Osteocyte (in vitro differentiated cells): ENCODE data around the gene HLCS. TPM values are rescaled to one million over a fixed set of nuclear protein-coding genes. Genes with fewer than 3 reads are reported as not detected.

Experiments
- DNase-seq: peaks from one replicate; pipeline ENCODE4 v3.0.0; 2021; ENCODE audit warnings: mixed read lengths; ENCODE audit not compliant: unreplicated experiment; ENCODE audit errors: extremely low spot score
- H3K27ac Mint-ChIP-seq: one replicate; pipeline ENCODE4 v1.8.0; 2021; ENCODE audit warnings: mild to moderate bottlenecking, mixed read lengths; ENCODE audit not compliant: unreplicated experiment
- H3K27me3 Mint-ChIP-seq: one replicate; pipeline ENCODE4 v1.8.0; 2021; ENCODE audit warnings: mixed read lengths; ENCODE audit not compliant: unreplicated experiment
- H3K36me3 Mint-ChIP-seq: one replicate; pipeline ENCODE4 v1.8.0; 2021; ENCODE audit warnings: mixed read lengths; ENCODE audit not compliant: unreplicated experiment
- H3K4me1 Mint-ChIP-seq: one replicate; pipeline ENCODE4 v1.8.0; 2021; ENCODE audit warnings: mixed read lengths; ENCODE audit not compliant: unreplicated experiment
- H3K4me3 Mint-ChIP-seq: one replicate; pipeline ENCODE4 v1.8.0; 2021; ENCODE audit warnings: mild to moderate bottlenecking, moderate library complexity, mixed read lengths; ENCODE audit not compliant: unreplicated experiment
- H3K9me3 Mint-ChIP-seq: one replicate; pipeline ENCODE4 v1.8.0; 2021; ENCODE audit warnings: mixed read lengths; ENCODE audit not compliant: unreplicated experiment
- CTCF ChIP-seq: fragments of 200-600 bp; sonication (generic); IDR thresholded peaks from 2 replicates; pipeline ENCODE4 v1.5.0; 2021; ENCODE audit warnings: antibody characterized with exemption, mild to moderate bottlenecking, moderate library complexity
- total RNA-seq: library from RNA; stranded (reverse); gene quantifications from 2 replicates; pipeline ENCODE4 v1.2.1, GENCODE V29; 2021

Gene HLCS
- total RNA-seq, 1 donor from 2014 or later: 26.7 TPM

GRCh38 chr21:36738489-36739126, 227.9 kb downstream of the HLCS start:
- Mint-ChIP-seq H3K27ac (no peak overlapping the region), H3K27me3 (peaks cover 8% of the 10 kb centered on the region), H3K4me3 (no peak overlapping the region), H3K4me1 (no peaks in the 10 kb centered on the region), H3K36me3 (no peaks in the 10 kb centered on the region), H3K9me3 (no peaks in the 10 kb centered on the region)
- no peak for TF ChIP-seq CTCF
- DNase-seq: no peak

GRCh38 chr21:36735724-36736320, 230.6 kb downstream of the HLCS start:
- no peak for TF ChIP-seq CTCF
- no peaks in the 10 kb centered on the region for H3K9me3 Mint-ChIP-seq
- H3K4me1 Mint-ChIP-seq: no peaks in the 10 kb centered on the region
- H3K4me3 Mint-ChIP-seq: no peak overlapping the region
- no peak overlapping the region for H3K27ac Mint-ChIP-seq
- peaks cover 13% of the 10 kb centered on the region for H3K27me3 Mint-ChIP-seq
- DNase-seq: peak; percentile 82
- H3K36me3 Mint-ChIP-seq: no peaks in the 10 kb centered on the region

GRCh38 chr21:36735201-36735515, 231.3 kb downstream of the HLCS start:
- DNase-seq: peak; percentile 78
- Mint-ChIP-seq H3K9me3 (no peaks in the 10 kb centered on the region), H3K4me3 (no peak overlapping the region), H3K27ac (no peak overlapping the region), H3K4me1 (no peaks in the 10 kb centered on the region), H3K27me3 (peaks cover 18% of the 10 kb centered on the region), H3K36me3 (no peaks in the 10 kb centered on the region)
- no peak for TF ChIP-seq CTCF

- peak; percentile 71 for DNase-seq
- H3K4me1 Mint-ChIP-seq: no peaks in the 10 kb centered on the region
- no peak overlapping the region for H3K27ac Mint-ChIP-seq
- no peak overlapping the region for H3K4me3 Mint-ChIP-seq
- no peaks in the 10 kb centered on the region for H3K36me3 Mint-ChIP-seq
- no peak for TF ChIP-seq CTCF
- no peaks in the 10 kb centered on the region for H3K9me3 Mint-ChIP-seq
- H3K27me3 Mint-ChIP-seq: peaks cover 21% of the 10 kb centered on the region
Observed at GRCh38 chr21:36734367-36735200, 231.9 kb downstream of the HLCS start.

GRCh38 chr21:36733857-36734256, 232.6 kb downstream of the HLCS start:
- no peak for TF ChIP-seq CTCF
- H3K4me3 Mint-ChIP-seq: no peak overlapping the region
- H3K36me3 Mint-ChIP-seq: no peaks in the 10 kb centered on the region
- peaks cover 17% of the 10 kb centered on the region for H3K27me3 Mint-ChIP-seq
- H3K4me1 Mint-ChIP-seq: no peaks in the 10 kb centered on the region
- DNase-seq: peak; percentile 69
- no peak overlapping the region for H3K27ac Mint-ChIP-seq
- no peaks in the 10 kb centered on the region for H3K9me3 Mint-ChIP-seq
